CD14-positive monocyte (primary cell): ENCODE measurements around the gene ADCY1. TPM values are rescaled to one million over a fixed set of nuclear protein-coding genes. Genes with fewer than 3 reads are reported as not detected.
"Not testable (repeated sequence)": the region's sequence is repeated elsewhere in the genome, so short reads cannot be mapped to it uniquely, and the experiment has no call there.

Experiments used
- DNase-seq, 3 donors: peaks; one replicate each; pipeline ENCODE4 v3.0.0-alpha.2; 2011 to 2022
- H2AFZ ChIP-seq: 2 replicates; pipeline ENCODE4 v1.6.0; 2012; ENCODE audit warnings: mild to moderate bottlenecking, low read depth, low read length, inconsistent platforms; ENCODE audit not compliant: insufficient read depth, poor library complexity, severe bottlenecking
- H3K27ac ChIP-seq, 2 donors: 1 replicate in 1 of 2; 2 replicates in 1 of 2; pipeline ENCODE4 v1.5.1; 2012 to 2013; ENCODE audit warnings: low read length in 2 of 2, control low read depth in 1 of 2, inconsistent platforms in 1 of 2, low read depth in 1 of 2, mild to moderate bottlenecking in 1 of 2
- H3K27me3 ChIP-seq, 2 donors: one replicate each; pipeline versions ENCODE4 v1.6.0 to v1.6.1; 2011 to 2013; ENCODE audit warnings: low read length in 2 of 2; ENCODE audit not compliant: control insufficient read depth in 2 of 2, insufficient read depth in 2 of 2
- H3K36me3 ChIP-seq, 2 donors: replicated peaks in 1 of 2; 1 replicate in 1 of 2; 2 replicates in 1 of 2; pipeline versions ENCODE4 v1.5.1 to v1.6.1; 2012 to 2013; ENCODE audit warnings: low read length in 2 of 2, control low read depth in 1 of 2, inconsistent platforms in 1 of 2, mild to moderate bottlenecking in 1 of 2; ENCODE audit not compliant: insufficient read depth in 2 of 2, control insufficient read depth in 1 of 2
- H3K4me1 ChIP-seq, 2 donors: 1 replicate in 1 of 2; 2 replicates in 1 of 2; pipeline versions ENCODE4 v1.5.1 to v1.6.1; 2012 to 2013; ENCODE audit warnings: low read length in 2 of 2, control low read depth in 1 of 2, inconsistent platforms in 1 of 2, mild to moderate bottlenecking in 1 of 2, moderate library complexity in 1 of 2; ENCODE audit not compliant: insufficient read depth in 2 of 2, control insufficient read depth in 1 of 2
- H3K4me2 ChIP-seq: replicated peaks from 2 replicates; pipeline ENCODE3; 2012; ENCODE audit warnings: low read length, moderate library complexity, mild to moderate bottlenecking; ENCODE audit not compliant: poor library complexity, severe bottlenecking; ENCODE audit errors: extremely low read depth
- H3K4me3 ChIP-seq, 3 experiments: fragments of 200-600 bp in 1 of 3; sonication (generic) in 1 of 3; replicated peaks in 1 of 3; 1 replicate in 2 of 3; 2 replicates in 1 of 3; pipeline ENCODE4 v1.5.1; 2011 to 2013; ENCODE audit warnings: low read length in 3 of 3, mild to moderate bottlenecking in 3 of 3, control low read depth in 2 of 3, low read depth in 2 of 3, inconsistent platforms in 1 of 3, moderate library complexity in 1 of 3
- H3K79me2 ChIP-seq: 2 replicates; pipeline ENCODE4 v1.6.0; 2012; ENCODE audit warnings: mild to moderate bottlenecking, control low read depth, inconsistent platforms, low read length, moderate library complexity; ENCODE audit not compliant: insufficient read depth
- H3K9ac ChIP-seq: 2 replicates; pipeline ENCODE4 v1.6.0; 2017; ENCODE audit warnings: low read length, mild to moderate bottlenecking; ENCODE audit not compliant: insufficient read depth, poor library complexity, severe bottlenecking
- H3K9me3 ChIP-seq, 2 donors: replicated peaks in 1 of 2; 1 replicate in 1 of 2; 2 replicates in 1 of 2; pipeline versions ENCODE4 v1.5.1 to v1.6.1; 2012 to 2013; ENCODE audit warnings: low read length in 2 of 2, control low read depth in 1 of 2; ENCODE audit not compliant: control insufficient read depth in 1 of 2, insufficient read depth in 1 of 2
- H4K20me1 ChIP-seq: 2 replicates; pipeline ENCODE4 v1.6.0; 2012; ENCODE audit warnings: mild to moderate bottlenecking, low read length, control low read depth, moderate library complexity; ENCODE audit not compliant: insufficient read depth
- H3K27ac Mint-ChIP-seq, 7 donors: one replicate each; pipeline ENCODE4 v1.8.0; 2020; ENCODE audit warnings: mild to moderate bottlenecking in 7 of 7, mixed read lengths in 7 of 7, moderate library complexity in 6 of 7, inconsistent platforms in 2 of 7
- H3K27me3 Mint-ChIP-seq, 3 donors: one replicate each; pipeline ENCODE4 v1.8.0; 2021 to 2022; ENCODE audit warnings: low read depth in 3 of 3, mild to moderate bottlenecking in 3 of 3, mixed read lengths in 3 of 3, moderate library complexity in 3 of 3, inconsistent platforms in 1 of 3
- H3K36me3 Mint-ChIP-seq, 2 donors: one replicate each; pipeline ENCODE4 v1.8.0; 2020; ENCODE audit warnings: mixed read lengths in 2 of 2, inconsistent platforms in 1 of 2, mild to moderate bottlenecking in 1 of 2
- H3K4me1 Mint-ChIP-seq: one replicate; pipeline ENCODE4 v1.8.0; 2020; ENCODE audit warnings: mild to moderate bottlenecking, mixed read lengths
- H3K4me3 Mint-ChIP-seq, 2 donors: one replicate each; pipeline ENCODE4 v1.8.0; 2020; ENCODE audit warnings: mild to moderate bottlenecking in 2 of 2, mixed read lengths in 2 of 2, moderate library complexity in 1 of 2
- H3K9me3 Mint-ChIP-seq, 7 donors: one replicate each; pipeline ENCODE4 v1.8.0; 2020 to 2022; ENCODE audit warnings: mixed read lengths in 7 of 7, mild to moderate bottlenecking in 6 of 7, moderate library complexity in 6 of 7, inconsistent platforms in 2 of 7
- CTCF ChIP-seq: fragments of 200-600 bp; IDR thresholded peaks from one replicate; pipeline ENCODE4 v1.8.0; 2022; ENCODE audit warnings: antibody characterized with exemption, mild to moderate bottlenecking
- WGBS: methylation state at CpG from one replicate; pipeline ENCODE4 v1.1.5; 2013; ENCODE audit warnings: missing lambda C conversion rate; ENCODE audit not compliant: insufficient coverage; 5-methylcytosine and 5-hydroxymethylcytosine counted together
- intact Hi-C, 2 donors: fragments of 100-400 bp; cut with micrococcal nuclease; formaldehyde crosslinking; loops; one replicate each; pipeline versions ENCODE4 v1.15.0 to v1.15.1; 2023
- polyA plus RNA-seq, 3 donors: library from polyadenylated mRNA; depleted of rRNA in 1 of 3; unstranded in 2 of 3; stranded (reverse) in 1 of 3; fragments of 300-500 nt in 2 of 3; fragments of >200 nt in 1 of 3; fragmentation: Illumina TruSeq in 2 of 3; gene quantifications; 1 replicate in 2 of 3; 2 replicates in 1 of 3; pipeline ENCODE4 v1.2.3, GENCODE V29; 2012 to 2021

Gene ADCY1
- polyA plus RNA-seq, 3 donors = 0.01 TPM; not detected in 2

- intact Hi-C loops = no loop called here
- Mint-ChIP-seq H3K9me3 (peaks cover 0 to 8% (median 2%) of the 10 kb centered on the region in 7 donors), H3K4me1 (no peaks in the 10 kb centered on the region), H3K27ac (no peak overlapping the region), H3K4me3 (no peak overlapping the region), H3K36me3 (no peaks in the 10 kb centered on the region), H3K27me3 (peaks cover 0 to 3% (median 1%) of the 10 kb centered on the region in 3 donors)
- Histone ChIP-seq H3K9ac (no peak overlapping the region), H3K36me3 (no peaks in the 10 kb centered on the region), H3K4me3 (no peak overlapping the region), H3K4me1 (no peaks in the 10 kb centered on the region), H3K79me2 (no peaks in the 10 kb centered on the region), H4K20me1 (no peaks in the 10 kb centered on the region), H2AFZ (no peak overlapping the region), H3K9me3 (peaks cover 0 to 8% of the 10 kb centered on the region in 2 donors), H3K27ac (no peak overlapping the region), H3K4me2 (no peak overlapping the region), H3K27me3 (no peaks in the 10 kb centered on the region)
- TF ChIP-seq CTCF = no peak
- no peak for DNase-seq
Measured at GRCh38 chr7:45525057-45525456, 49.1 kb upstream of the ADCY1 start.

- H3K27me3 ChIP-seq = no peaks in the 10 kb centered on the region
- no peaks in the 10 kb centered on the region for H3K79me2 ChIP-seq
- H3K9me3 ChIP-seq = no peaks in the 10 kb centered on the region
- H3K27ac Mint-ChIP-seq = no peak overlapping the region
- DNase-seq = no peak
- no peak overlapping the region for H2AFZ ChIP-seq
- TF ChIP-seq CTCF = no peak
- no peak overlapping the region for H3K4me3 ChIP-seq
- H3K27ac ChIP-seq = no peak overlapping the region
- no peaks in the 10 kb centered on the region for H3K4me1 ChIP-seq
- H3K4me1 Mint-ChIP-seq = no peaks in the 10 kb centered on the region
- H3K27me3 Mint-ChIP-seq = peaks cover 0 to 2% (median 0%) of the 10 kb centered on the region in 3 donors
- no peak overlapping the region for H3K4me2 ChIP-seq
- H3K36me3 ChIP-seq = no peaks in the 10 kb centered on the region
- WGBS = no CpG with 5 or more reads among the region's 3 CpGs
- peaks cover 0 to 14% (median 8%) of the 10 kb centered on the region in 7 donors for H3K9me3 Mint-ChIP-seq
- no peak overlapping the region for H3K4me3 Mint-ChIP-seq
- H4K20me1 ChIP-seq = no peaks in the 10 kb centered on the region
- H3K36me3 Mint-ChIP-seq = no peaks in the 10 kb centered on the region
- no peak overlapping the region for H3K9ac ChIP-seq
- intact Hi-C loops = no loop called here
Measured at GRCh38 chr7:45543473-45543872, 30.7 kb upstream of the ADCY1 start.

GRCh38 chr7:45545105-45545710 is 29.0 kb upstream of the ADCY1 start:
- H3K4me3 Mint-ChIP-seq, H3K79me2 ChIP-seq, intact Hi-C loops, H3K4me3 ChIP-seq, H3K27me3 ChIP-seq, H2AFZ ChIP-seq, H3K27ac ChIP-seq, H3K9me3 ChIP-seq, H3K27ac Mint-ChIP-seq, H3K4me2 ChIP-seq, H3K9ac ChIP-seq, H3K36me3 Mint-ChIP-seq, H3K27me3 Mint-ChIP-seq, H4K20me1 ChIP-seq, H3K36me3 ChIP-seq, H3K4me1 Mint-ChIP-seq, H3K4me1 ChIP-seq, DNase-seq: not testable (repeated sequence)
- peaks cover 0 to 11% (median 5%) of the 10 kb centered on the region in 7 donors for H3K9me3 Mint-ChIP-seq
- WGBS = no CpG with 5 or more reads among the region's 3 CpGs
